Measurements from ENCODE around the gene HSFX2. TPM values are rescaled to one million over a fixed set of nuclear protein-coding genes. Genes with fewer than 3 reads are reported as not detected.
"Not testable (repeated sequence)": the region's sequence is repeated elsewhere in the genome, so short reads cannot be mapped to it uniquely, and the experiment has no call there.

The HSFX2 gene
- total and polyA plus RNA-seq, 2 experiments from 2014 or later, result 0.53 TPM; not detected in 1

GRCh38 chrX:149547782-149548181 is 47.3 kb downstream of the HSFX2 start:
- not testable (repeated sequence) for H3K27me3 ChIP-seq; H3K36me3 ChIP-seq (replicated peaks; ENCODE audit: insufficient read depth, low read depth); H3K27ac ChIP-seq; H3K79me2 ChIP-seq; H3K4me1 ChIP-seq (ENCODE audit: insufficient read depth); H3K4me3 ChIP-seq; DNase-seq (ENCODE audit: low spot score); H3K4me2 ChIP-seq; H3K9me3 ChIP-seq (ENCODE audit: low read depth); H4K20me1 ChIP-seq (ENCODE audit: insufficient read depth, poor library complexity, severe bottlenecking); H2AFZ ChIP-seq; H3K9me2 ChIP-seq (replicated peaks; ENCODE audit: insufficient read depth)
- 40% methylated on average over 1 of the region's 3 CpGs for WGBS (ENCODE audit: low lambda C conversion rate, missing lambda C conversion rate)

GRCh38 chrX:149546962-149547361 is 48.2 kb downstream of the HSFX2 start:
- 78% methylated on average over 1 of the region's 1 CpG for WGBS (ENCODE audit: low lambda C conversion rate, missing lambda C conversion rate)
- H3K9me2 ChIP-seq (replicated peaks; ENCODE audit: insufficient read depth); DNase-seq (ENCODE audit: low spot score); H2AFZ ChIP-seq; H3K36me3 ChIP-seq (replicated peaks; ENCODE audit: insufficient read depth, low read depth); H3K27ac ChIP-seq; H3K27me3 ChIP-seq; H3K4me2 ChIP-seq; H3K4me3 ChIP-seq; H3K79me2 ChIP-seq; H3K4me1 ChIP-seq (ENCODE audit: insufficient read depth); H3K9me3 ChIP-seq (ENCODE audit: low read depth); H4K20me1 ChIP-seq (ENCODE audit: insufficient read depth, poor library complexity, severe bottlenecking): not testable (repeated sequence)

- H3K27me3 ChIP-seq; DNase-seq (ENCODE audit: low spot score); H3K36me3 ChIP-seq (replicated peaks; ENCODE audit: insufficient read depth, low read depth); H3K79me2 ChIP-seq; H3K9me3 ChIP-seq (ENCODE audit: low read depth); H3K9me2 ChIP-seq (replicated peaks; ENCODE audit: insufficient read depth); H3K4me1 ChIP-seq (ENCODE audit: insufficient read depth); H4K20me1 ChIP-seq (ENCODE audit: insufficient read depth, poor library complexity, severe bottlenecking); H2AFZ ChIP-seq; H3K4me3 ChIP-seq; H3K4me2 ChIP-seq; H3K27ac ChIP-seq: not testable (repeated sequence)
- 82% methylated on average over 21 of the region's 29 CpGs for WGBS (ENCODE audit: low lambda C conversion rate, missing lambda C conversion rate)
Measured at GRCh38 chrX:149545545-149546543, 49.3 kb downstream of the HSFX2 start.

Other genes starting within 250 kb of the HSFX2 start
- gene IDS, start 90.0 kb downstream of the HSFX2 start, total RNA-seq, result 25.4 and 30.6 TPM in 2 replicates
- 33.7 and 42.7 TPM in 2 replicates for gene IDS, start 90.0 kb downstream of the HSFX2 start, polyA plus RNA-seq
- 13.4 and 19.6 TPM in 2 replicates for gene EOLA1, start 54.3 kb downstream of the HSFX2 start, total RNA-seq
- gene EOLA1, start 54.3 kb downstream of the HSFX2 start, polyA plus RNA-seq, result 9.1 and 14.6 TPM in 2 replicates
- not detected in 2 replicates for gene HSFX3, start 45.4 kb downstream of the HSFX2 start, total RNA-seq
- gene HSFX3, start 45.4 kb downstream of the HSFX2 start, polyA plus RNA-seq, result not detected in 2 replicates
- 0.33 TPM in 1 of 2 replicates, not detected in the other for gene MAGEA9B, start 7.9 kb downstream of the HSFX2 start, total RNA-seq
- not detected in 2 replicates for gene MAGEA9B, start 7.9 kb downstream of the HSFX2 start, polyA plus RNA-seq
- 40.9 and 45.7 TPM in 2 replicates for gene TMEM185A, start 36.5 kb upstream of the HSFX2 start, total RNA-seq
- 45.6 and 51.6 TPM in 2 replicates for gene TMEM185A, start 36.5 kb upstream of the HSFX2 start, polyA plus RNA-seq
- not detected in 2 replicates for gene MAGEA11, start 116.7 kb upstream of the HSFX2 start, total RNA-seq
- gene MAGEA11, start 116.7 kb upstream of the HSFX2 start, polyA plus RNA-seq, result not detected in 2 replicates
- gene HSFX1, start 178.8 kb upstream of the HSFX2 start, total RNA-seq, result 0.80 and 2.3 TPM in 2 replicates
- 0.45 and 1.1 TPM in 2 replicates for gene HSFX1, start 178.8 kb upstream of the HSFX2 start, polyA plus RNA-seq
- not detected in 2 replicates for gene MAGEA9, start 186.6 kb upstream of the HSFX2 start, total RNA-seq
- not detected in 2 replicates for gene MAGEA9, start 186.6 kb upstream of the HSFX2 start, polyA plus RNA-seq

All from hepatocyte (in vitro differentiated cells).